GM12878 (cell line): Measurements from ENCODE around the gene CRYZL1. TPM values are rescaled to one million over a fixed set of nuclear protein-coding genes. Genes with fewer than 3 reads are reported as not detected.

ENCODE experiments used
- CHD2 ChIP-seq: IDR thresholded peaks from 2 replicates; pipeline ENCODE4 v1.6.1; 2011; ENCODE audit warnings: low read depth, low read length, improper control_type of control experiment, borderline replicate concordance
- CREM ChIP-seq: IDR thresholded peaks from 2 replicates; pipeline ENCODE4 v1.6.1; 2014; ENCODE audit warnings: antibody characterized with exemption, low read depth
- CTCF ChIP-seq, 3 experiments: IDR thresholded peaks in 2 of 3; conservative IDR thresholded peaks in 1 of 3; 2 replicates each; pipeline ENCODE4 v1.5.1; 2011; ENCODE audit warnings: low read depth in 3 of 3, low read length in 3 of 3, mild to moderate bottlenecking in 3 of 3, control low read depth in 2 of 3, moderate library complexity in 2 of 3, inconsistent platforms in 1 of 3, mixed read lengths in 1 of 3; ENCODE audit not compliant: control insufficient read depth in 2 of 3, insufficient read depth in 1 of 3; ENCODE audit errors: extremely low read depth in 1 of 3
- KDM1A ChIP-seq: fragments of 200-600 bp; sonication (generic); IDR thresholded peaks from 2 replicates; pipeline ENCODE4 v1.6.1; 2016; ENCODE audit warnings: borderline replicate concordance
- LARP7 ChIP-seq: fragments of 450-650 bp; IDR thresholded peaks from 2 replicates; pipeline ENCODE4 v1.6.1; 2017; ENCODE audit warnings: mild to moderate bottlenecking
- NBN ChIP-seq: fragments of 450-650 bp; IDR thresholded peaks from 2 replicates; pipeline ENCODE4 v1.6.1; 2016
- NFYA ChIP-seq: IDR thresholded peaks from 2 replicates; pipeline ENCODE4 v1.6.1; 2011; ENCODE audit warnings: low read depth, mild to moderate bottlenecking, low read length, improper control_type of control experiment, borderline replicate concordance
- RCOR1 ChIP-seq: conservative IDR thresholded peaks from 2 replicates; pipeline ENCODE4 v1.6.1; 2012; ENCODE audit warnings: low read depth, low read length, improper control_type of control experiment
- REST ChIP-seq: IDR thresholded peaks from 2 replicates; pipeline ENCODE4 v1.6.1; 2012; ENCODE audit warnings: mild to moderate bottlenecking, low read depth, low read length
- SP1 ChIP-seq: IDR thresholded peaks from one replicate; pipeline ENCODE4 v1.6.1; 2011; ENCODE audit warnings: low read depth, low read length
- SREBF2 ChIP-seq: IDR thresholded peaks from 2 replicates; pipeline ENCODE4 v1.6.1; 2012; ENCODE audit warnings: mild to moderate bottlenecking, low read length
- SUZ12 ChIP-seq: fragments of 200-600 bp; sonication (generic); IDR thresholded peaks from one replicate; pipeline ENCODE4 v1.6.1; 2018; ENCODE audit warnings: antibody characterized with exemption, mild to moderate bottlenecking; ENCODE audit not compliant: unreplicated experiment
- TARDBP ChIP-seq: IDR thresholded peaks from 2 replicates; pipeline ENCODE4 v1.6.1; 2016; ENCODE audit warnings: borderline replicate concordance
- YBX1 ChIP-seq: fragments of 450-650 bp; IDR thresholded peaks from 2 replicates; pipeline ENCODE4 v1.6.1; 2016; ENCODE audit warnings: antibody characterized with exemption
- YY1 ChIP-seq: IDR thresholded peaks from 2 replicates; pipeline ENCODE4 v1.6.1; 2011; ENCODE audit warnings: low read depth, mild to moderate bottlenecking, low read length
- ZBTB4 ChIP-seq: fragments of 450-650 bp; formaldehyde crosslinking; IDR thresholded peaks from 2 replicates; pipeline ENCODE4 v1.4.0; 2022; ENCODE audit warnings: mild to moderate bottlenecking, moderate library complexity
- ZNF217 ChIP-seq: fragments of 450-650 bp; IDR thresholded peaks from 2 replicates; pipeline ENCODE4 v1.6.1; 2017; ENCODE audit warnings: antibody characterized with exemption, mild to moderate bottlenecking
- polyA plus RNA-seq, 11 experiments: library from polyadenylated mRNA; depleted of rRNA in 4 of 11; unstranded in 6 of 11; stranded (reverse) in 5 of 11; fragments of >200 nt; fragmentation: Nextera tagmentation in 4 of 11; fragmentation: Illumina TruSeq in 1 of 11; extraction: Ambion mirVana in 4 of 11; extraction: Trizol in 1 of 11; gene quantifications; 1 replicate in 1 of 11; 2 replicates in 10 of 11; pipeline versions ENCODE4 v1.2.1 to v1.2.3, GENCODE V29; 2011 to 2016; ENCODE audit warnings: inconsistent platforms in 2 of 11, missing spikeins in 2 of 11, low read depth in 1 of 11
- total RNA-seq, 4 experiments: library from RNA; depleted of rRNA in 3 of 4; stranded (reverse); fragments of >200 nt in 3 of 4; fragmentation: Illumina TruSeq in 1 of 4; extraction: Trizol in 1 of 4; gene quantifications; 2 replicates each; pipeline versions ENCODE4 v1.2.1 to v1.2.3, GENCODE V29; 2013 to 2021

The CRYZL1 gene
- total and polyA plus RNA-seq, 10 of the 15 experiments (the other 5 are each of a cell fraction or from before 2014, with no cell fraction given) = 14.3 to 72.4 (median 30.7) TPM

- TF ChIP-seq REST (no peak), SREBF2 (no peak), NFYA (no peak), CHD2 (peak; percentile 67), CREM (no peak), LARP7 (peak; percentile 76), NBN (peak; percentile 84; the same call in 1 of the 2 replicates), TARDBP (0 out of 2 replicates have a peak, but pooled peaks have one; percentile 20), SUZ12 (no peak), KDM1A (no peak), ZNF217 (no peak), CTCF (IDR thresholded peaks at IDR 0.05 in 2 of 3, conservative IDR thresholded peaks at IDR 0.05 in 1 of 3; ENCODE audit: control insufficient read depth in 2 of 3, extremely low read depth in 1 of 3, insufficient read depth in 1 of 3, low read depth in 3 of 3, low read length in 3 of 3) (no peak), ZBTB4 (CRISPR knock-in tag) (no peak), SP1 (peak; percentile 95), RCOR1 (no peak), YY1 (no peak), YBX1 (no peak)
Measured at GRCh38 chr21:33642027-33642895, 720 bp upstream of the CRYZL1 start, which contains the start of gene ITSN1 (continued).
